Measurements from ENCODE around the gene FAAP20.

Gene FAAP20

DNA sequence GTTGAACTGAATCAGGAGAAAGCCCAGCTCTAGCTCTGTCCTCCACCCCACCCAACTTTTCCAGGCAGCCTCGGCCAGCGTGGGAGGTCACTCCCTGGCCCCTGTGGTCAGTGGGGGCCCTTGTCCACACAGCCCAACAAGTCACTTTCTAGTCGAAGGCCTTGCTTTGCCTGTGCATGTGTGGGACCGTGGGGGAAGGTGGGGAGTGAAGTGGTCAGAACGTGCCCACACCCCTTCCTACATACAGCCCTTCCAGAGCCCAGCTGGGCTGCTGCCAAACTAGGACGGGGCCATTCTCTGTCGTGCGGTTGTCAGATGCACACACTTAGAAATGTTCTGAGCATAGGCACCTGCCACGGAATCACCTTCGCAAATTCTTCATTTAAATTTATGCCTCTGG lies 18.0 kb downstream of the FAAP20 start:
- no peak for DNase-seq

DNA sequence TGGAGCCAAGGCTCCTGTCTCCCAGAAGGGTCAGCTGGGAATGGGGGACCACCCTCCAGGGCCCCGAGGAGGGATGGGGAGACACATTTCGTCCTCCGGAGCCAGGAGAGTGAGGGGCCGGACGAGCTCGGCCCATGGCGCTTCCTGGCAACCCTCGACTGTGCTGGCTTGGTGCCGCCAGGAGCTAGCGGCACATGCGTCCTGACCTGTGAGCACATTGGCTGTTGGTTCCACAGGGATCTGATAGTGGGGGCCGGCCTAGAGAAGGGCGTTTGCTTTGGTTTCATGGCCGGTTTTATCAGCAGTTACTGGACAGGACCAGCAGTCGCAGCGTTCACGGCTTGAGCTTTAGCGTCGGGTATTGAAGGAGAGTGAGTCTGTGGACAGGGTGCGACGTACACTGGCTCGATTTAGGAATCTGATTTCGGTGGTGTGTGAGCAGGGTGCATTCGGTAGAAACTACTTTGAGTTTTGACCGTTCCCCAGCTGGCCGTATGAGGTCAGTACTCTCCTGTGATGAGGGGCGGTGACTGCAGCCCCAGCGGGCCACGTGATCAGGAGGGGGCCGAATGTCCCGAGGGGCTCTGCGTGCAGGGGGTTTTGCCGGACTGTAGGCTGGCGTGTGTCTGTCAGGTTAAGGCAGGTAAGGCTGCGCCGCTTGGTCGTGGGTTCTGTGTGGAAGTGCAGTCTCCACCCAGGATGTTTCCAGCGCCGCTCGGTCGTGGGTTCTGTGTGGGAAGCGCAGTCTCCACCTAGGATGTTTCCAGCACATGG lies 18.7 kb downstream of the FAAP20 start:
- DNase-seq = no peak

DNA sequence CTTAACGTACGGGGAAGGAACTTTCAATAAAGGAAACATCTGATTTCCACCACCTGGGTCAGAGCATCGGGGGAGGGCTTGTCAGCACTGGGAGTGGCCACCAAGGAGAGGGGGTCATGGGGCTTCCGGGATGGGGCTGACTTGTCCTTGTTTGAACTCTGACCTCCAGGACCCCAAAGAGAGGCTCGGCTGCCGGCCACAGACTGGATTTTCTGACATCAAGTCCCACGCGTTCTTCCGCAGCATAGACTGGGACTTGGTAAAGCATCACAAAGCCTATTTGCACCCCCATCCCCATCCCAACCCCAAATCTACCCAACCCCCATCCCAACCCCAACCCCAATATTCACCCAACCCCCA lies 19.5 kb downstream of the FAAP20 start:
- no peak for DNase-seq

DNA sequence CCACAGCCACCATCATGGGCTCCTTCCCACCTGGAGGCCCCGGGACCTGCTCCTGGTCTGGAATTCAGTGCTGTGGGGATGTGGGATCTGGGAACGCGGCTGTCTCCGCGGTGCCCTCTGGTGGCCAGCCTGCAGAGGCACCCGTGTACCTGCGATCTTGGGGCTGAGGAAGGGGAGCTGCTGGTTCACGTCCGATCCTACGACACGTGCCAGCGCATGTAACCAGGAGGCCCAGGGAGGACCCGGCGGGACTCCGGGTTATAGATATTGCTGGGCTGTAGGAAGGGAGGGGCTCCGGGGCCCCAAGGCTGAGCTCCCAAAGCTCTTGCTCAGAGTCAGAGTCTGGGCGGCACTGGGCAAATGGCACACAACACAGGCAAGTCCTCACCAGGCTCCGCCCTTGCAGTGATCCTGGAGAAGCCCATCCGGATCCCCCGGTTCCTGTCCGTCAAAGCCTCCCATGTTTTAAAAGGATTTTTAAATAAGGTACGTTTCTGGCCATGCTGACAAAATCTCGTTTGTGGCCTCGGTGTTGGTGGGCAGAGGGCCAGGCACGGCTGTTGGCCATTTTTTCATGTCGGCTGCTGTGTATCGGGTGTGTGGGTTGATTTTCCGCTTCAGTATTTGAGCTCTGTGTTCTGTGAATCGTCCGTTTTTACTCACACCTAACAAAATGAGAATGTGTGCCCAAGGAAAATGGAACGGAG lies 20.1 kb downstream of the FAAP20 start:
- DNase-seq = peak; percentile 58

DNA sequence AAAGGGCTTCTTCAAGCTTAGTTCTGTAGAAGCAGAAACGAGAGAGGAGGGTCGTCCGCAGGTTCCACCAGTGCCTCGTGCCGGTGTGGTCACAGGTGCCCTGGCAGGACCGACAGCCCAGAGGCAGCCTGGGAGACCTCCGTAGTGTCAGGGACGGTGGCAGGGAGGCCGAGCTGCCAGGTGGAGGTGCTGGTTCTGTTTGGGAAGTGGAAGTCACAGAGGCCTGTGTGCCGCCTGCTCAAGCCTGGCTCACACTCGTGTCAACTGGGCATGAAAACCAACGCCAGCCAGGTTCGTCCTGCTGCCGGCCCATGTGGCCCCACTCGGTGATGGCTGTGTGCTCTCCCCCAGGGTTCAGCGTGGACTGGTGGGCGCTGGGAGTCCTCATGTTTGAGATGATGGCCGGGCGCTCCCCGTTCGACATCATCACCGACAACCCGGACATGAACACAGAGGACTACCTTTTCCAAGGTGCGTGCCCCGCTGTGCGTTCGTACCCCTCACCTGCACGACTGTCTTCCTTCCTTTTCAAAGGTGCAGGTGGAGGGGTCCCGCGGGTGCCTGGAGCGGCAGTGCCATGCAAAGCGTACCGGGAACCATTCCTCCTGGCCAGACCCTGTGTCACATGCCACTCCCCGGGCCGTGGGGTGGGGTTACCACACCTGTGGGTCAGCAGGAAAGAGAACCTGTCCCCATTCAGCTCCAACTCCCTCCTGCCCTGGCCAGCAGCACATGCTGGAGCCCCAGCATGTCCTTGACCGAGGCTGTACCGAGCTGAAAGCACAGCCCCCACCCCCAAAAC lies 20.8 kb downstream of the FAAP20 start:
- no peak for DNase-seq

DNA sequence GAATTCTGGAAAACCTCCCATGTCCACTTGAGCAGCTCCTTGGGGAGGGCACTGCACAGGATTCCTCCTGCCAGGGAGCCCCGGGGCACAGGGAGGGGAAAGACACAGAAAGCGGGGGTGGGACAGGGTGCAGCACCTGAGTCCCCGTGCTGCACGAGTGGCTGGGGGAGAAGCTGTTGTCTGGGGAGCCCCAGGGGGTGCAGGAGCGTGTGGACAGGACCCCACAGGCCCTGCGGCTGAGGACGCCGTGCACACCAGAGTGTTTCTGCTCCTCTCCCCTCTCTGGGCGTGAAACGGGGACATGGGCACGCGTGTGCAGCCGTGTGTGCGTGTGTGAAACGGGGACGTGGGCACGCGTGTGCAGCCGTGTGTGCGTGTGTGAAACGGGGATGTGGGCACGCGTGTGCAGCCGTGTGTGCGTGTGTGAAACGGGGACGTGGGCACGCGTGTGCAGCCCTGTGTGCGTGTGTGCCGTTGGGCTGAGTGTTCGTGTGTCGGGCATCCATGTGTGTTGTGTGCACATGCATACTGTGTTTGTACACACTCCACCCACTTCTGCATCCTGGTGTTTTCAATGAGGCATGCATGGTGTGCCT lies 21.9 kb downstream of the FAAP20 start:
- no peak for DNase-seq

DNA sequence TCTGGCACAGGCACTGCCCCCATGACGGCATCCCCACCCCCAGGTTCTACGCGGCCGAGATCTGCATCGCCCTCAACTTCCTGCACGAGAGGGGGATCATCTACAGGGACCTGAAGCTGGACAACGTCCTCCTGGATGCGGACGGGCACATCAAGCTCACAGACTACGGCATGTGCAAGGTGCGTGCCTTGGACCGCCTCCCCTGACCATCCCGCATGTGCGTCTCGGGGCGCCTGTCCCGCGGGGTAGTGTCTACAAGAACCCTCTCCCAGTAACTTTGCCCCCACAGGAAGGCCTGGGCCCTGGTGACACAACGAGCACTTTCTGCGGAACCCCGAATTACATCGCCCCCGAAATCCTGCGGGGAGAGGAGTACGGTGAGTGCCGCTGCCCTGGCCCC lies 22.6 kb downstream of the FAAP20 start:
- no peak for DNase-seq

DNA sequence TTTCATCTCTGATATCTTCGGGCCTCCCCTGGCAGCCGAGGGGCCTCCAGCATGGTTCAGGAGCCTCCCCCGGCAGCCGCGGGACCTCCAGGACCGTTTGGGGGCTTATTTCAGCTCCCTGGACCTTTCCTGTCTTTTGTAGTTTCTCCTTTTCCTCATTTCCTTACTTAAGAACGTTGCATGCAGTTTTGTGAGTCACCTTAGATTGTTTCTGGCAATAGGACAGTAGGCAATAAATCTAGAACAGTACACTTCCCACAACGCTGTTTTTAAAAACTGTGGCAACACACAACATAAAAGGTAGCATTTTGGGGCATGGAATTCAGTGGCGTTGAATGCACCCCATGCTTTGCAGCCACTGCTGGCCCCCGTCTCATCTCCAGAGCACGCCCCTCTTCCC lies 24.4 kb downstream of the FAAP20 start:
- DNase-seq = no peak

DNA sequence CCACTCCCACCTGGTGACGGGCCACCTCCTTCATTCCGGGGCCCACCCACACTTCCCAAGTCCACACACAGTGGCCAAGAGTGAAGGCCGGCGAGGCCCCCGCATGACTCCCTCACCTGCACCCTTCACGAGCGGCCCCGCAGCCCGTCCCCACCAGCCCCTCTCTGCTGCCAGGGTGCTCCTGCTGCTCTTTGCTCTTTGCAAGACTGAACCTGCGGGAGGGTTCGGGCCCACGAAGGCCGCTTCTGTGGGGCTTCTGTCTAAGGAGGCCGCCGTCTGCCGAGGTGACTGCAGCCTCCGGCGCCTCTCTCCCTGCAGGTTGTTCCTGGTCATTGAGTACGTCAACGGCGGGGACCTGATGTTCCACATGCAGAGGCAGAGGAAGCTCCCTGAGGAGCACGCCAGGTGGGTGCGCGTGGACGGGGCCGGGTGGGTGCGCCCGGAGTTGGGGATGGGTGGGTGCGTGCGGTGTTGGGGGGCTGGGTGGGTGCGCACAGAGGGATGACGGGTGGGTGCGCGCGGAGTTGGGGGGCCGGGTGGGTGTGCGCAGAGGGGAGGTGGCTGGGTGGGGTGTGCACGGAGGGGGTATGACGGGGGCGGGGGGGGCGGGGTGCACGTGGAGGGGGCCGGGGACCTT lies 25.3 kb downstream of the FAAP20 start:
- no peak for DNase-seq

DNA sequence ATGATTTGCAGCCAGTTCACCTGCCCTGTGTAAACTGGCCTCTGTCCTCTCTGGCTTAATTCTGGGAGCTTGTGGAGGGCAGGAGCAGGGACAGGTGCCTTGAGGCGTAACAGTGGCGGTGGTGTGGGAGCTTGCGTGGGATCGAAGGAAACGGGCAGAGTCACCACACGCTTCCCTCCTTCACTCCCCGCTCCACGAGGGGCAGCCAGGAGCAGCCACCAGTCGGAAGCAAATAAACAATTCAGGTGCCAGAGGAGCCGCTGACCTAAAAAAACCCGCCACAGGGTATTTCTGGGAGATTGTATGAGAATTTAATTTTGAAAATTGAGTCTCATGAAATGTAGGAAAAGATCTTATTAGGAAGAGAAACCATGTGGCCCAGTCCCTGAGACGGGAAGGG lies 26.0 kb downstream of the FAAP20 start:
- DNase-seq = no peak

DNA sequence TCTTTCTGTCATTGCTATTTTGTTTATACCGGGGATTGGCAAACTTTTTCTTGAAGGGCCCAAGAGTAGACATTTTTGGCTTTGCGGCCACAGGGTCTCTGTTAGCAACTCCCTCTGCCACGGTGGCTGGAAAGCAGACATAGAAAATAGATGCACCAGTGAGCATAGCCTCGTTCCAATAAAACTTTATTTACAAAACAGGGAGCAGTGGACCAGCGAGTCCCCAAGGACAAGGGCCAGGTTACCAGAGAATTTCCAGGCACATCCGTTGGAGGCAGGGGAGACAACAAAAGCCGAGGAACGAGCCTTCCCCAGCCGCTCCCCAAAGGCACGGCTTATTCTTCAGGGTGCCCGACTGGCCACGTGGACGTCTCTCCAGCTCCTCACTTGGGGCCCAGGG lies 26.5 kb downstream of the FAAP20 start:
- no peak for DNase-seq

DNA sequence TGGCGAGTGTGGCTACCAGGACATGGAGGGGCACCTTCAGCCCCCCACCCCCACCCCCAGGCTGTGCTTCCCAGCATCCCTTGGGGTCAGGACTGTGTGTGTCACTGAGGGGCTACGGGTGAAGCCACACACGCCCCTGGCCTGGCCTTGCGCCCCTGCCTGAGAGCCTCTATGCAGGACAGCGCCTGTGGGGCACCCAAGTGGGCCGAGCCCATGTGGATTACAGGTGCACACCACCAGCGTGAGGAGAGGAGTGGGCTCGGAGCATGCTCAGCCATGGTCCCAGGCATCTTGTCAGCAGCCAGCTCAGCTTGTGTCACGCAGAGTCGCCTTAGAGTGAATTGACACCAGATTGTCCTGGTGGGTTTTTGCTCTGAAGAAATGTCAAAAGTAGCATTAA lies 27.9 kb downstream of the FAAP20 start:
- no peak for DNase-seq

DNA sequence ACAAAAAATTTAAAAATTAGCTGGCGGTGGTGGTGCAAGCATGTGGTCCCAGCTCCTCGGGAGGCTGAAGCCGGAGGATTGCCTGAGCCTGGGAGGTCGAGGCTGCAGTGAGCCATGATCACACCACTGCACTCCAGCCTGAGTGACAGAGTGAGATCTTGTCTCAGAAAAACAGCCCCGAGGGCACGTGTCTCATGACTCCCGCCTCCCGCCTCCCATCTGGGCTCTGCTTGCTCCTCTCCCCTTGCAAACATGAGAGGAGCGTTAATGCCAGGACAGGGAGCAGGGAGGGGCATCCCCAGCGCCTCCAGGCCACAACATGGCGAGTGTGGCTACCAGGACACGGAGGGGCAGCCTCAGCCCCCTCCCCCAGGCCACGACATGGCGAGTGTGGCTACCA lies 28.3 kb downstream of the FAAP20 start:
- DNase-seq = no peak

DNA sequence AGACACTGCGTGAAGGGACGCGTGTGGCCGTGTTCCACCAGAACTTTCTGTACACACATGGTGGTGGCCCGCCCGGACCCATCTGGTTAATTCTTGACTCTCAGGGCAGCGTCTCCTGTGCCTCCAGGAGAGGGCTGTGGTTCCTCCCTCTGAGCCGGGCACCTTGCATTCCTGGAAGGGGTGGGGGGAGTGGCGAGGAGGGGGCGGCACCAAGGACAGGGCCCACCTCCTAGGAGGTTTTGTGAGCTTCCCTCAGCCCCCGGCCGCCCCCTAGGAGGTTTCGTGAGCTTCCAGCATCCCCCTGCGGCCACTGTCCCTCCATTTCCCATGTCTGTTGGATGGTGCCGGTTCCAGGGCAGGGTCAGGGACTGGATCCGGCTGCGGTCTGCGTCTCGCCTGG lies 28.9 kb downstream of the FAAP20 start:
- no peak for DNase-seq

DNA sequence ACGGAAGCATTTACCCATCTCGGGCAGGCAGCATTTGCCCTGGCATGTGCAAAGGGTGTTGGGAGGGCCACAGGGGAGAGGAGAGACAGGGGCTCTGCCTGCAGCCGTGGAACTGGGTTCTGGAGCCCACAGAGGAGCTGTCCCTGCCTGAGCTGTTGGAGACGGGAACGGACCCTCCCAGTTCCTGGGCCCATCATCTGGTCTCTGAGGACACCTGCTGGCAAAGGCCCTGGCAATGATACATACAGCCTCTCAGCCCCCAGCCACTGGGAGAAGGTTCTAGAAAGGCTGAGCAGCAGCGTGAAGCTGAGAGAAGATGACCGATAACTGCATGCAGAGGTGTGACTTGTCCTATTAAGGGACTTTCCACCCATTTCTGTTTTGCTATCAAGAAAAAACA lies 31.4 kb downstream of the FAAP20 start:
- peak; percentile 28 for DNase-seq

DNA sequence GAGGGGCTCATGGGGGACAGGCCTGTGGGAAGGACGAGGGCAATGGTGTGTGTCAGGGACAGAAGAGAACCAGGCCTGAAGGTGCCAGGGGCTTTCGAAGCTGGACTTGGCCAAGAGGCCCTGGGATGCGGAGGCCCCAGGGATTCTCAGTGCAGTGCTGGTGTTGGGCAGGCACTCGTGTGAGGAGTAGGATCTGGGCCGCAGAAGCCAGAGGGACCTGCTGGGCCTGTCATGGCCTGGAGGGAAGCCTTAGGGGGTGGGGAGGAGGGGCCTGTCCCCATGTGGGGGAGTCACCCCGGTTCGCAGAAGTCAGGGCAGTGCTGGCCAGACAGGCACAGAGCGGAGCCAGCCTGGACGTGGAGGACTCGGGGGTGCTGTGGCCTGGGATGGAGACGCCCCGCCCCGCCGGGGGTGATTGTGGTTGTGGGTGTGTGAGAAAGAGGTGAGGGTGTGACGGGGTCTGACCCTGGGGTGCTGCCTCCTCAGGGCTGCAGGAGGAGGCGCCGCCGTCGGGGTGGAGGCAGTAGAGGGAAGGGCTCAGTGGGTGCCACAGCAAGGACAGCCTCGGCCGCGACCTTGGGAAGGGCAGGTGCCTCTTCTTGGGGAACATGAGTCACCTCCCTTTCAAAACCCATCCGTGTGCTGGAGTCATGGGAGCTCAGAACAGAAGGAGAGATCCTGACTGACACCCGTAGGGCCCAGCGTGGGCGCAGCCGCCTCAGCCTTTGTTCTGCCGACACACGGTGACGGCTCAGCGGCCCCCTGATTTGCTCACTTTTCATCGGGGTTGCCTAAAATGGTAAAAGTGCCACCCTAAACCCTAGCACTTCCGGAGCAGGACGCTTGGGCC lies 33.9 kb downstream of the FAAP20 start:
- DNase-seq = no peak

DNA sequence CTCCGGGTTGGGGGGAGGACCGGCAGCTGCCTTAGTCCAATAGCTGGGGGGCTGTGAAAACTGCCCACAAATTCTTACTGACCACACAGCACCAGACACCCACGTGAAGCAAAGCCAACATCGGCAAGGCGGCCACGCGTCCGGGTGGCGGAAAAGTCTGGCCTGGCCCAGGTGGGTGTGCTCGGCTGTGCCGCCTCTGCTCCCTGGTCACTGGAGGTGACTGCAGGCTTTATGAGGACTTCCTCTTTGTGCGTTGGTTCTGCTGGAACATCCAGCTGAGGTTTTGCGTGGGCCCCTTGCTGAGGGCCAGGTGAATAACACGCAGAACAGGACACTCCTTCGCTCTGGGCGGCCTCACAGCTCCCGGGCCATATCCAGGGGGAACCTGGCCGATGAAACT lies 35.4 kb downstream of the FAAP20 start:
- no peak for DNase-seq

DNA sequence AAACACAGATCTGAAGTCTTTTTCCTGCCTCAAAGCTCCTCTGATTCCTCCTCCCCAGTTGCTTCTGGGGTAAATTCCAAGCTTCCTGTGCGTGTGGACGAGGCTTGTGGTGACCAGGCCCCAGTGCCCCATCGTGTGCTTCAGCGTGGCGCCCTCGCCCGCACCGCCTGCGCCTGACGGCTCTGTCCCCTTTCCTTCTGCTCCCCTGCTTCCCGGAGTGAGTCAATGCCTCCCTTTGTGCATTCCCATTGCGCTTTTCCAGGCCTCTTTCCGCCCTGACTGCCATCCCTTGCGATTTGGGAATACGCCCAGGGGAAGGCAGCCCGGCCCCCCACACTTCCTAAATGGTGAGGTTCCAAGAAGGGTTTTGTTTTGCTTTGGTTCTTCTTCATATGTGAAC lies 36.3 kb downstream of the FAAP20 start:
- DNase-seq = no peak

DNA sequence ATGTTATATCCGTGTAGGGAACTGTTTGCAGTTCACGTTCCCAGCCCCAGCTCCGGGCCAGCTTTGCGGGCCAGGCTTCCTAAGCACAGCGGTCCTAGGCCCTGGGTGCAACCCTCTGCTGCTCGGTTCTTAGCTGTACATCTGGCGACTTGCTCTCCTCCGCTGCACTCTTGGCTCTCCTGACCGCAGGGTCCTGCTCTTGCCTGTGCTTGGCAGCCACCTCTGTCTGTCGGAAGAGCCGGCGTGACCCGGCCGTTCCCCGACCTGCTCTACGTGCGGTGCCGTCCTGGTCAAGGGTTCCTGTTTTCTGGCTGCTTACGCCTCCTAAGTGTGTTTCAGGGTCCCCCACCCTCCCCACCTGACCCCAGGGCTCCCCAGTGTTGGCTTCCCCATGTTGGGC lies 36.7 kb downstream of the FAAP20 start:
- no peak for DNase-seq

DNA sequence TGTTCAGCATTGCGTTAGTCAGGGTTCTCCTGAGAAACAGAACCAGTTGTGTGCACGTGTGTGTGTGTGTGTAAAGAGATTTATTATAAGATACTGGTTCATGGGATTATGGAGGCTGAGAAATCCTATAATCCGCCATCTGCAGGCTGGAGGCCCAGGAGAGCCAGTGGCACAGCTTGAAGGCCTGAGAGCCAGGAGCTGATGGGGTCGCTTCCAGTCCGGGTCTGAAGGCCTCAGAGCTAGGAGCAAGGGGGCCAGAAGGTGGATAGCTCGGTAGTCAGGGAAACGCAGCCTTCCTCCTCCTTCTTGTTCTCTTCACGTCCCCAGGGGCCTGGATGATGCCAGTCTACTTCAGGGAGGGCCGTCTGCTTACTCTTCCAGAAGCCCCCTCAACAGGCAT lies 37.7 kb downstream of the FAAP20 start:
- no peak for DNase-seq

DNA sequence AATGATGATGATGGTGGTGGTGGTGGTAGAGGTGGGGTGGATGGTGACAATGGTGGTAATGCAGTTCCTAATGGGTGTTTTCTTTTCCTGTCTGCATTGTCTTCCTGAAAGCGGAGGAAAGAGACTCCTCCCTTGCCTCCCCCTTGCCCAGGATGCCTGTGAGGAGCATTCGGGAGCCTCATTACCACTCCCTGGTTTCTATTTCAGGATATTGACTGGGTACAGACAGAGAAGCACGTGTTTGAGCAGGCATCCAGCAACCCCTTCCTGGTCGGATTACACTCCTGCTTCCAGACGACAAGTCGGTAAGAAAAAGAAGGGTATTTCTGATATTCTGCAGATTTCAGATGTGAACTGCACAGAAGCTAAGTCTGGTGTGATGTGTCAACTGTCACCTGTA lies 38.8 kb downstream of the FAAP20 start:
- DNase-seq = no peak

DNA sequence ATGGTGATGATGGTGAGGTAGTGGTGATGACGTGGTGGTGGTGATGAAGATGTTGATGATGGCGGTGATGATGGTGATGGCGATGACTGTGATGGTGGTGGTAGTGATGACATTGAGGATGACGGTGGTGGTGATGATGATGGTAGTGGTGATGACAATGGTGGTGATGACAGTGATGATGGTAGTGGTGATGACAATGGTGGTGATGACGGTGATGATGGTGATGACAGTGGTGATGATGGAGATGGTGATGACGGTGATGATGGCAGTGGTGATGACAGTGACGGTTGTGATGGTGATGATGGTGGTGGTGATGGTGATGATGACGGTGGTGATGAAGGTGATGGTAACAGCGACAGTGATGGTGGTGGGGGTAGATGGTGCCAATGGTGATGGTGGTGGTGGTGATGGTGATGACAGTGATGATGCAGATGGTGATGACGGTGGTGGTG lies 39.4 kb downstream of the FAAP20 start:
- DNase-seq = no peak
